GM10248 (cell line): ENCODE data around the gene SRSF4.

Source experiments
- CTCF ChIA-PET: fragments of 300-600 bp; sonication (Branson Sonifier 250); formaldehyde crosslinking; extraction: SDS; loops from one replicate; lab custom pipeline; 2021; ENCODE audit warnings: antibody characterized with exemption; lab: Yijun Ruan, JAX
- POLR2A ChIA-PET: fragments of 350-650 bp; sonication (Branson Sonifier 250); formaldehyde crosslinking; extraction: SDS; loops from one replicate; lab custom pipeline; 2020; ENCODE audit warnings: antibody characterized with exemption; lab: Yijun Ruan, JAX
- DNase-seq: peaks from one replicate; pipeline ENCODE4 v3.0.0; 2012; ENCODE audit errors: extremely low spot score
- TF ChIP-seq, protein P1 (sequence below): IDR thresholded peaks from 2 replicates; pipeline ENCODE4 v1.5.1; 2012; ENCODE audit warnings: mild to moderate bottlenecking, low read depth; ENCODE audit errors: extremely low read depth, missing control alignments, control extremely low read depth

SRSF4 gene

DNA sequence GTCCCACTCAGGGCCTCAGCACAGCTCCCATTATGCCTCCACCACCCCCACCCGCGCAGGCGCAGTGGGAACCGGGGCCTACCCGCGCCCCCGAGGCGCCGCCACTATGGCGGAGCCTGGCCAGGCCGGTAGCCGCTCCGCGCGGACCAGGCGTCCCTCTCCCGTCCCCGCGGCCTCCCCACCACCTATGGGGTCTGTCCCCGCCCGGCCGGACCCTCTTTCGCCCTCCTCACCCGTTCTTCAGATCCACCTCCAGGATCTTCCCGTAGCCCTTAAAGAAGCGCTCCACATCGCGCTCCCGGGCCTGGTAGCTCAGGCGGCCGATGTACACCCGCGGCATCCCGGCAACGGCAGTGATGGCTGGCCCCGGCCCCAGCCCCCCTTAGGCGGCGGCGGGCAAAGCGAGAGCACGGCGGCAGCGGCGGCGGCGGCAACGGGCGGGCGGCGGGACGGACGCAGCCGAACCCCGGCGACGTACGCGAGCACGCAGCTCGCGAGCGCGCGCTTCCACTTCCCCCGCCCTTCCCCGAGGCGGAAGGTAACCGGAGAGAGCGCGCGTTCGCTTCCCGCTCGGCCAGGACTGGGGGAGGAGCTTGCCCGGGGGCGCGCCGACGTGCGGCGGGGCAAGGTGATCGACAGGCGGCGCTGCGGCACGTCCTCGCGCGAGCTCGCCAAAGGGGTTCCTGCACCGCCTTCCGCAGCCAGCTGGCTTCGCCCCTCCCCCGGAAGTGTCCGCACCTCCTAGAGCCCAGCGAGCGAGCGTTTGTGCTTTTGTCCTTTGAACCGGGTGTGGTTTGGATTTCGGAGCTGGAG, at the start of gene SRSF4:
Gene SRSF4 (minus strand): TSS at position 488 of the 813 bp plus-strand sequence. CDS start 148 bp downstream, at position 340.
- TF ChIP-seq, protein P1, sequence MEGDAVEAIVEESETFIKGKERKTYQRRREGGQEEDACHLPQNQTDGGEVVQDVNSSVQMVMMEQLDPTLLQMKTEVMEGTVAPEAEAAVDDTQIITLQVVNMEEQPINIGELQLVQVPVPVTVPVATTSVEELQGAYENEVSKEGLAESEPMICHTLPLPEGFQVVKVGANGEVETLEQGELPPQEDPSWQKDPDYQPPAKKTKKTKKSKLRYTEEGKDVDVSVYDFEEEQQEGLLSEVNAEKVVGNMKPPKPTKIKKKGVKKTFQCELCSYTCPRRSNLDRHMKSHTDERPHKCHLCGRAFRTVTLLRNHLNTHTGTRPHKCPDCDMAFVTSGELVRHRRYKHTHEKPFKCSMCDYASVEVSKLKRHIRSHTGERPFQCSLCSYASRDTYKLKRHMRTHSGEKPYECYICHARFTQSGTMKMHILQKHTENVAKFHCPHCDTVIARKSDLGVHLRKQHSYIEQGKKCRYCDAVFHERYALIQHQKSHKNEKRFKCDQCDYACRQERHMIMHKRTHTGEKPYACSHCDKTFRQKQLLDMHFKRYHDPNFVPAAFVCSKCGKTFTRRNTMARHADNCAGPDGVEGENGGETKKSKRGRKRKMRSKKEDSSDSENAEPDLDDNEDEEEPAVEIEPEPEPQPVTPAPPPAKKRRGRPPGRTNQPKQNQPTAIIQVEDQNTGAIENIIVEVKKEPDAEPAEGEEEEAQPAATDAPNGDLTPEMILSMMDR = peak; percentile 84
- CTCF ChIA-PET = interaction anchor here (0.7 to 9.0 kb wide), 25 partner anchors 8 to 305 kb away, joined by 3 to 132 read pairs (median 5); partner anchors contain the start of gene MECR
- POLR2A ChIA-PET = interaction anchor here (0.6 to 1.6 kb wide), 4 partner anchors 10 to 1818 kb away, joined by 3 to 7 read pairs (median 4); no protein-coding TSS in a partner anchor

DNA sequence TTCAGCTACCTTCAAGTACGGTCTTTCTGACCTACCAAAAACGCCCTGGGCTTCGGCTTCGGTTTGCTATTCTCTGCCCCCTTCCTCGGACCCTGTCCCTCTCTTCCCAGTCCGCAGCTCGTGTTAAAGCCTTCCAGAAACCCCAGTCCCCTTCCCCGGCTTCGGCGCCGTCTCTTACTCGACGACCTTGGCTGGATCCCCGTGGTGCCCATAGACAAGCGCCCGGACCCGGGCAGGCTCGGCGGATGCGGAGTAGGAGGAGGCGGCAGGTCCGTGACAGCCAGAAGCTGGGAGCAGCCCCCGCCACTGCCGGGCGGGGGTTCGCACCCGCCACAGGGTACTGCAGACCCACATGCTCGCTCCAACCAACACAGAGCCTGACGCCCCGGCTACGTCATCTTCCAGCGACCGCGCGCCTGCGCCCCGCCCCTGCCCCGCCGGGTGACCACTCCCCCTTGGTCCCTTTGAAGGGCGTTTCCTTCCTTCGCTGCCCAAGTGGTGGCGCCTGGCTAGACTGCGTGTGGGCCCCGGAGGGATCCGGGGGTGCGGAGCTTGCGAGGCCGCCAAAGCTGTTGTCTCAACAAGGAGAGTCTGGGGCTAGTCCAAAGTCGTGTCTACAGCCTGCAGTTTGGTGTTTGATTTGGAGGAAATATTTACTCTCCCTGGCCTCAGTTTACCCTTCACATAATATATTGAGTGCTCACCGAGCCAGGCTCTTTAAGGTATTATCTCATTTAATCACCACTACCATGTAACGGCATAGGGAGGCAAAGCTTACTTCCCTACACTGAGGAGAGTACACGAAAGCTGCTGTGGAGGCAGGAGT, 49.1 kb upstream of the SRSF4 start, which contains the start of gene MECR:
Gene MECR (minus strand): TSS at position 382 of the 826 bp plus-strand sequence. CDS start 28 bp downstream, at position 354.
- peak; percentile 97 for DNase-seq
- TF ChIP-seq, protein P1 = peak; percentile 50
- ChIA-PET CTCF (interaction anchor here (0.7 to 1.8 kb wide), 11 partner anchors 9 to 349 kb away, joined by 3 to 7 read pairs (median 3); partner anchors contain the start of gene SRSF4), POLR2A (interaction anchor here (0.6 kb wide), 2 partner anchors 9 to 322 kb away, joined by 3 to 4 read pairs; no protein-coding TSS in a partner anchor)

More for the DNA sequence above, at the start of gene SRSF4:
- peak; percentile 99 for DNase-seq

DNA sequence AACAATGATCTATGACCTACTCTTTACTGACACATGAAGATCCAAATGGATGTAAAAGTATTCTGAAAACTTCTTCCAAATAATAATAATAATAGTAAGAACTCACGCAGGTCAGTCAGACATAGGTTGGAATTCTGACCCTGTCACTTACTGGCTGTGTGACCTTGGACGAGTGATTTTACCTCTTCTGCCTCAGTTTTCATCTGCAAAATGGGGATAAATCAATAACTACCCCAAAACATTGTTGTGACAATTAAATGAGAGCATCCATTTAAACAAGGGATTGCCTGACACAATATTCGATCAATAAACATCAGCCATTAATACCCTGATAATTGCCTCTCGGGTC, 48.5 kb upstream of the SRSF4 start:
- no peak for DNase-seq
- TF ChIP-seq, protein P1 = no peak
- POLR2A ChIA-PET = no interaction called here
- CTCF ChIA-PET = interaction anchor here (0.7 to 1.7 kb wide), 5 partner anchors 8 to 48 kb away, joined by 3 to 7 read pairs (median 3); partner anchors contain the start of gene SRSF4

DNA sequence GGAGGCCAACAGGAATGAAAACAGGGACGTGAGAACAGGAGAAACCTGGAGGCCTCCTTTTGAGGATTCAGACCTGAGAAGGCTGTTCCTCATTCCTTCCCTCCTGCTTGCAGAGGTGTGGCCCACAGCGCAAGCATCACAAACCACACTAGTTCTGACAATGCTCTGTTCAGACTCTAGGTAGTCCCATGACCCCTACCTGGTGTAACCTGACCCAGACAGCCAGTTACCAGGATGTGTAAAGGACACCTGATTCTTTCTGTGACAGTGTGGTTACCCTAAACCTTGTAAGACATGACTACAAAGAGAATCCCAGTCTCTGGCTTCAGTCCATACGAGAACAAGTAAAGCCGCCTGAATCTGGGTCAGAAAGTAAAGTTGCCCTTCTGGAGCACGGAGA, 45.8 kb upstream of the SRSF4 start:
- CTCF ChIA-PET = interaction anchor here (1.0 to 1.9 kb wide), 2 partner anchors 11 to 25 kb away, joined by 3 to 5 read pairs; no protein-coding TSS in a partner anchor

DNA sequence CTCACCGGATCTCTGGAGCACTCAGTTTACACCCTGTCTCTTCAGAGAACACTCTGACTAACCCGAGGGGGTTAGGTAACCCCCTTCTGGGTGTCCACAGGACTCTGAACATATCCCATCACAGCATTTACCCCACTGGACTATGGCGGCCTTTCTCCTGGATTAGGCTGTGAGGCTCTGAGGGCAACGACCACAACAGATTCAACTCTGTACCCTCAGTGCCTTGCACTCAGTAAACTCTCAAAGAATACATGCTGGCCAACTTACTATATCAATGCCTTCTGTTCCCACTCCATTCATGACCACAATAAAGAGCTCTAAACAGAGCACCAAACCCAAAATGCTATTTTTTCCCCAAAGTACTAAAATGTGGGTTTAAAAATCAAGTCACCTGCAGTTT, 43.7 kb upstream of the SRSF4 start:
- ChIA-PET POLR2A (no interaction called here), CTCF (no interaction called here)
- TF ChIP-seq, protein P1 = no peak
- DNase-seq = no peak

More for the DNA sequence above, 45.8 kb upstream of the SRSF4 start:
- TF ChIP-seq, protein P1 = no peak
- DNase-seq = no peak
- POLR2A ChIA-PET = no interaction called here
